Glomerular visceral epithelial cell (primary cell): ENCODE data around the gene DEFB108B.
"Not testable (repeated sequence)": the region's sequence is repeated elsewhere in the genome, so short reads cannot be mapped to it uniquely, and the experiment has no call there.

ENCODE experiments used
- DNase-seq: peaks from one replicate; pipeline ENCODE4 v3.0.0-alpha.2; 2016; ENCODE audit errors: extremely low spot score

The DEFB108B gene, protein sequence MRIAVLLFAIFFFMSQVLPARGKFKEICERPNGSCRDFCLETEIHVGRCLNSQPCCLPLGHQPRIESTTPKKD

DNA sequence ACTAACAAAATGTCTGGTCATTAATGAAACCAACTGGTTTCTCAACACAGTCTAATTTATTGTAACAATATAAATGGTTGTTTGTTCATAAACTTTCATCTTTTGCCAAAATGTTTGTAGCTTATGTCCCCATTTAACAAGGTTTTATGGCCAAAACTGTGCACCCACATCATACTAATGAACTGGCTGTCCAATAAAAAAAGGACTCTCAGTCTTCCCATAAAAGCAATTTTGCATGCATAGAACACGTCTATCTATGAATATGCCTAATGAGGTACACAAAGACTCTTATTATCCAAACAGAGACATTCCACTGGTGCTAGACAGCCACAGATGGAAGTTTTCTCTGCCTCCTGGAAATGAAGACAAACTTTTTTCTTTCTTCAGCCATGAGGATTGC is at the start of gene DEFB108B:
DEFB108B (plus strand) TSS at position 390 of the 400 bp plus-strand sequence; CDS start at position 390, 0 bp downstream.
- DNase-seq = not testable (repeated sequence)

GRCh38 chr11:71786114-71786847 is 46.7 kb upstream of the DEFB108B start:
- peak; percentile 75 for DNase-seq

DNA sequence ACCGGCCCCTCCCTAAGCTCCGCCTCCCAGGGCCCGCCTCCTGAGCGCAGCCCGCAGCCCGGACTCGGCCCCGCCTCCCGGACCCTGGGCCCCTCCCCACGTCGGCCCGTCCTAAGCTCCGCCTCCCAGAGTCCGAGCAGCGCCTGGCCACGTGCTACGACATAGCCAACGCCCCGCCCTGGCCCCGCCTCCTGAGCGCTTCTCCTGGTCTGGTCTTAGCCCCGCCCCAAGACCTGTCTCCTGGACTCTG is 46.2 kb upstream of the DEFB108B start:
- not testable (repeated sequence) for DNase-seq

- DNase-seq = peak; percentile 99
Measured at GRCh38 chr11:71787098-71787823, 45.7 kb upstream of the DEFB108B start.

- peak; percentile 57 for DNase-seq
Measured at GRCh38 chr11:71787824-71788454, 45.1 kb upstream of the DEFB108B start.

GRCh38 chr11:71789444-71790196 is 43.4 kb upstream of the DEFB108B start:
- not testable (repeated sequence) for DNase-seq

GRCh38 chr11:71791111-71791510 is 41.9 kb upstream of the DEFB108B start:
- DNase-seq = not testable (repeated sequence)

- DNase-seq = peak; percentile 43
Measured at GRCh38 chr11:71792621-71793235, 40.3 kb upstream of the DEFB108B start.

- DNase-seq = peak; percentile 77
Measured at GRCh38 chr11:71794386-71795040, 38.5 kb upstream of the DEFB108B start.

DNA sequence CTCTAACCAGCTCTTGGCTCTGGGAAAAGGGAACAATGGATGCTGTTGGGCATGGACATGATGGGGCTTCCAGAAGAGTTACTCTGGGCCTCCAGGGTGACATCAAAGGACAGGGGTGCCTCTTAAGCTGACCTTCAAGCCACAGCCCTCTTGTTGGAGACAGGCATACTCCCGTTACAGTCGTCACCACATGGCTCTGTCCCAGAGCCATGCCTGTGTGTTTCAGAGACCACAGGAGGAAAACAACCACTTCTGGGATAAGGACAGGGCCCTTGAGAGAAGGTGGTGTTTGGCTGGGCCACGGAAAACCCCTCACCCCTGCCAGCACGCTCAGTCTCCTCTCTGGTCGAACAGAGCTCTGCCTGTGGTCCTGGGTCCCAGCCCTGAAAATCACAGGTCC is 37.8 kb upstream of the DEFB108B start:
- DNase-seq = not testable (repeated sequence)

- not testable (repeated sequence) for DNase-seq
Measured at GRCh38 chr11:71796016-71796415, 37.0 kb upstream of the DEFB108B start.

- not testable (repeated sequence) for DNase-seq
Measured at GRCh38 chr11:71796781-71797180, 36.2 kb upstream of the DEFB108B start.

GRCh38 chr11:71799556-71800128 is 33.4 kb upstream of the DEFB108B start:
- not testable (repeated sequence) for DNase-seq

DNA sequence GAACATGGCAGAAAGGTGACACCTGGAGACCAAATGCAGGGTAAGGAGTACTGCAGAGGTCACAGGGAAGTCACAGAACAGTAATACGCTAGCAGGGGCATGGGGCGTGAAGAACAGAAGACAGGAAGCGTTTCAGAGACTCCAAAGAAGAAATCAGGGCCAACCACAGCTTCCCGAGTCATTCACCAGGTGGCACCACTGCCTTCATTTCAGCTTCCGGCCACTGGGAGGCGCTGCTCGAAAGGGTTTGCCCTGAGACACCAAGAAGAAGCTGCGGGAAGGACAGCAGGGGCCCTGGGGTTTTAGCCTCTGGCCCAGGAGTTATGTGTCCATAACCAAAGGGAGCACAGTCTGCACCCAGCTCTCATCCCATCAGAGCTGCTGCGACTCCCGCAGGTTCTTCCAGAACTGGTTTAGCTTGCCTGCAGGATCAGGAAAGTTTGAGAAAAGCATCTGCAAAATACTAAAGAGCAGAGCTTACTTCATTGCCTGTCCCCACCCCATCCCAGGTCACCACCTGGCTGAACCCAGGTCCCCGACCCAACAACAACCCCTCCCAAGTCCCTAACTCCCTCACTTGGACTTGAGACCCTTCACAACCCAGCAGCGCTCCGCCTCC is 32.6 kb upstream of the DEFB108B start:
- DNase-seq = peak; percentile 71

- DNase-seq = not testable (repeated sequence)
Measured at GRCh38 chr11:71801026-71801425, 32.0 kb upstream of the DEFB108B start.

- not testable (repeated sequence) for DNase-seq
Measured at GRCh38 chr11:71802874-71803273, 30.1 kb upstream of the DEFB108B start.

GRCh38 chr11:71804158-71804947 is 28.6 kb upstream of the DEFB108B start:
- not testable (repeated sequence) for DNase-seq

DNA sequence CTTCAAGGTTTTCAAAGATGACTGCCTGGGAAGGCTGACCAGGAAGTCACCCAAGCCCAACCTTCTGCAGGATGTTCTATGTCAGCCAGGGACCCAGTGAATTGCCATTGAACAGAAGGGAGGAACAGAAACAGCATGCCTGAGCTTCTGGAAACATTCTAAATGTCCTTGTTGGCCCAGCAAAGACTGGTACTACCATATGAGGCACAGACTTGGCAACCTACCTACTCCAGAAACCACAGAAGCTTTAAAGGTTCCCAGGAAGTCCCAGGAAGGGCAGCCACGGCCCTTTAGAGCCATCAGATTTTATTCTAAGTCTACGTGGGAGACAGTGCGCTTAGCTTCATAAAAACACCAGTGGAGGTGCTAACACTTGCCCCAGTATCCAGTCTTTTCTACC is 20.5 kb upstream of the DEFB108B start:
- DNase-seq = not testable (repeated sequence)
